ENCODE results near the gene GARNL3.
A peak's percentile ranks its signal among the peaks of the same experiment; 100 is the strongest.

The GARNL3 gene

GRCh38 chr9:127423476-127423933 is 158.9 kb downstream of the GARNL3 start:
- peak overlapping the region; percentile 96 for H3K4me3 ChIP-seq (ENCODE audit: low read depth, low read length)
- TF ChIP-seq CTCF (IDR thresholded peaks at IDR 0.05) = no peak

GRCh38 chr9:127423934-127424675 is 159.5 kb downstream of the GARNL3 start, which contains the start of gene ZNF79:
TSS of gene ZNF79 (plus strand) at chr9:127424382. CDS start at chr9:127424788, 406 bp downstream.
- Histone ChIP-seq H3K4me2 (ENCODE audit: low read length) (peak within 1 kb of the TSS; percentile 100), H3K9me3 (ENCODE audit: control insufficient read depth, low read length) (no peaks in the 10 kb centered on the region), H3K27me3 (ENCODE audit: control insufficient read depth, insufficient read depth, low read length) (no peaks in the 10 kb centered on the region), H3K9ac (no peak within 1 kb of the TSS), H3K4me3 (ENCODE audit: low read depth, low read length) (peak within 1 kb of the TSS; percentile 96), H3K36me3 (ENCODE audit: control insufficient read depth, insufficient read depth, low read length) (no peaks in the 10 kb centered on the region), H3K27ac (peak within 1 kb of the TSS; percentile 89), H3K79me2 (peaks cover 8% of the 10 kb centered on the region), H3K4me1 (no peaks in the 10 kb centered on the region), H2AFZ (peak within 1 kb of the TSS; percentile 93)
- TF ChIP-seq CTCF (IDR thresholded peaks at IDR 0.05) = no peak

More at GRCh38 chr9:127423476-127423933, 158.9 kb downstream of the GARNL3 start:
- no peaks in the 10 kb centered on the region for H3K9me3 ChIP-seq (ENCODE audit: control insufficient read depth, low read length)
- H2AFZ ChIP-seq = peak overlapping the region; percentile 93
- H3K9ac ChIP-seq = no peak overlapping the region
- peaks cover 8% of the 10 kb centered on the region for H3K79me2 ChIP-seq
- peak overlapping the region; percentile 89 for H3K27ac ChIP-seq
- no peaks in the 10 kb centered on the region for H3K4me1 ChIP-seq
- H3K4me2 ChIP-seq (ENCODE audit: low read length) = peak overlapping the region; percentile 100
- H3K36me3 ChIP-seq (ENCODE audit: control insufficient read depth, insufficient read depth, low read length) = no peaks in the 10 kb centered on the region
- H3K27me3 ChIP-seq (ENCODE audit: control insufficient read depth, insufficient read depth, low read length) = no peaks in the 10 kb centered on the region

- peaks cover 8% of the 10 kb centered on the region for H3K79me2 ChIP-seq
- H3K27ac ChIP-seq = peak overlapping the region; percentile 89
- peak overlapping the region; percentile 100 for H3K4me2 ChIP-seq (ENCODE audit: low read length)
- H3K9ac ChIP-seq = no peak overlapping the region
- peak overlapping the region; percentile 93 for H2AFZ ChIP-seq
- H3K4me3 ChIP-seq (ENCODE audit: low read depth, low read length) = peak overlapping the region; percentile 96
- H3K9me3 ChIP-seq (ENCODE audit: control insufficient read depth, low read length) = no peaks in the 10 kb centered on the region
- no peaks in the 10 kb centered on the region for H3K4me1 ChIP-seq
- no peaks in the 10 kb centered on the region for H3K36me3 ChIP-seq (ENCODE audit: control insufficient read depth, insufficient read depth, low read length)
- H3K27me3 ChIP-seq (ENCODE audit: control insufficient read depth, insufficient read depth, low read length) = no peaks in the 10 kb centered on the region
- no peak for TF ChIP-seq CTCF (IDR thresholded peaks at IDR 0.05)
Observed at GRCh38 chr9:127424676-127424999, 160.1 kb downstream of the GARNL3 start.

DNA sequence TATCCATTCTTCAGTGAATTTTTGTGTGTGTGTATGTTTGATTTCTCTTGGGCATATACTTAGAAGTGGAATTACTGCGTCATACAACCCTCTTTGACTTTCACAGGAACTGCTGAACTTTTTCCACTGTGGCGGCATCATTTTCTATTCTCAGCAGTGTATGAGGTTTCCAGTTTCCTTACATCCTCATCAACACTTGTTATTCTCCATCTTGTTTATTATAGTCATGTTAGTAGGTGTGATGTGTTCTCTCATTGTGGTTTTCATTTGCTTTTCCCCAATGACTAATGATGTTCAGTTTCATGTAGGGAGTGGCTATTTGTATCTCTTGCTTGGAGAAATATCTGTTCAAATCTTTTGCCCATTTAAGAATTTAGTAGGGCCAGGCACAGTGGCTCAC is 162.2 kb downstream of the GARNL3 start:
- Histone ChIP-seq H2AFZ (no peak overlapping the region), H3K9me3 (ENCODE audit: control insufficient read depth, low read length) (no peaks in the 10 kb centered on the region), H3K36me3 (ENCODE audit: control insufficient read depth, insufficient read depth, low read length) (no peaks in the 10 kb centered on the region), H3K27me3 (ENCODE audit: control insufficient read depth, insufficient read depth, low read length) (no peaks in the 10 kb centered on the region), H3K9ac (no peak overlapping the region), H3K4me3 (ENCODE audit: low read depth, low read length) (no peak overlapping the region), H3K27ac (no peak overlapping the region), H3K4me2 (ENCODE audit: low read length) (no peak overlapping the region), H3K4me1 (no peaks in the 10 kb centered on the region), H3K79me2 (peaks cover 8% of the 10 kb centered on the region)
- no peak for TF ChIP-seq CTCF (IDR thresholded peaks at IDR 0.05)

- TF ChIP-seq CTCF (IDR thresholded peaks at IDR 0.05) = no peak
- Histone ChIP-seq H3K27ac (no peak overlapping the region), H3K4me3 (ENCODE audit: low read depth, low read length) (no peak overlapping the region), H3K4me1 (no peaks in the 10 kb centered on the region), H2AFZ (no peak overlapping the region), H3K9ac (no peak overlapping the region), H3K4me2 (ENCODE audit: low read length) (no peak overlapping the region), H3K27me3 (ENCODE audit: control insufficient read depth, insufficient read depth, low read length) (no peaks in the 10 kb centered on the region), H3K9me3 (ENCODE audit: control insufficient read depth, low read length) (no peaks in the 10 kb centered on the region), H3K79me2 (peaks cover 12% of the 10 kb centered on the region), H3K36me3 (ENCODE audit: control insufficient read depth, insufficient read depth, low read length) (no peaks in the 10 kb centered on the region)
Observed at GRCh38 chr9:127428348-127428747, 163.8 kb downstream of the GARNL3 start.

Measured in parathyroid adenoma (tissue), 2 donors.